Transverse colon (tissue), 4 donors: ENCODE data around the gene PLA2G4B. TPM values are rescaled to one million over a fixed set of nuclear protein-coding genes. Genes with fewer than 3 reads are reported as not detected.

ENCODE experiments used
- DNase-seq: peaks from one replicate; pipeline ENCODE4 v3.0.0-alpha.2; 2019
- H3K27ac ChIP-seq, 4 donors: fragments of 200-600 bp; sonication (generic); 2 replicates each; pipeline ENCODE4 v1.5.1; 2016 to 2018; ENCODE audit warnings: inconsistent platforms in 4 of 4
- H3K27me3 ChIP-seq: fragments of 200-600 bp; sonication (generic); 2 replicates; pipeline ENCODE4 v1.5.1; 2017; ENCODE audit warnings: inconsistent platforms
- H3K36me3 ChIP-seq, 4 donors: fragments of 200-600 bp; sonication (generic); 2 replicates each; pipeline ENCODE4 v1.5.1; 2017 to 2019; ENCODE audit warnings: inconsistent platforms in 4 of 4
- H3K4me1 ChIP-seq, 4 donors: fragments of 200-600 bp; sonication (generic); 2 replicates each; pipeline ENCODE4 v1.5.1; 2017 to 2020; ENCODE audit warnings: inconsistent platforms in 4 of 4
- H3K4me3 ChIP-seq, 4 donors: fragments of 200-600 bp; sonication (generic); 1 replicate in 1 of 4; 2 replicates in 3 of 4; pipeline versions ENCODE4 v1.5.1 to v1.6.1; 2017 to 2019; ENCODE audit warnings: inconsistent platforms in 4 of 4
- H3K9me3 ChIP-seq, 2 donors: fragments of 200-600 bp; sonication (generic); 2 replicates each; pipeline ENCODE4 v1.5.1; 2017 to 2019; ENCODE audit warnings: inconsistent platforms in 2 of 2
- EP300 ChIP-seq: sonication (generic); formaldehyde crosslinking; IDR thresholded peaks from one replicate; pipeline ENCODE4 v1.6.1; 2017; ENCODE audit warnings: antibody characterized with exemption, low read depth
- POLR2A ChIP-seq: fragments of 450-650 bp; IDR thresholded peaks from one replicate; pipeline ENCODE4 v1.6.1; 2016; ENCODE audit warnings: antibody characterized with exemption, mild to moderate bottlenecking, moderate library complexity
- POLR2AphosphoS5 ChIP-seq, 3 donors: sonication (generic); formaldehyde crosslinking; IDR thresholded peaks; one replicate each; pipeline ENCODE4 v1.6.1; 2016; ENCODE audit warnings: antibody characterized with exemption in 3 of 3
- WGBS, 2 donors: methylation state at CpG; one replicate each; pipeline ENCODE4 v1.1.5; 2018; ENCODE audit warnings: low coverage in 1 of 2; 5-methylcytosine and 5-hydroxymethylcytosine counted together
- in situ Hi-C, 4 donors: fragments of 200-750 bp; cut with MboI; loops; one replicate each; pipeline versions ENCODE4 v1.15.0 to v1.15.1; 2017; ENCODE audit warnings: low sequenced_read_pairs in 3 of 4, low pct_ligation_motif_present in 1 of 4, low pct_unique_long_range_greater_than_20kb in 1 of 4
- intact Hi-C: fragments of 100-400 bp; cut with DNase I; formaldehyde crosslinking; loops from one replicate; pipeline ENCODE4 v1.15.1; 2023; ENCODE audit warnings: low total_unique reads
- total RNA-seq, 4 donors: library from RNA; depleted of rRNA; stranded (reverse); fragments of >200 nt; gene quantifications; one replicate each; pipeline ENCODE4 v1.1.0, GENCODE V29; 2016
- TF ChIP-seq, protein P1 (sequence below), 5 experiments: fragments of 200-600 bp in 3 of 5; fragments of 450-650 bp in 2 of 5; sonication (generic) in 3 of 5; IDR thresholded peaks; 1 replicate in 2 of 5; 2 replicates in 3 of 5; pipeline ENCODE4 v1.5.1; 2016 to 2017; ENCODE audit warnings: antibody characterized with exemption in 5 of 5, inconsistent platforms in 3 of 5, mild to moderate bottlenecking in 2 of 5, moderate library complexity in 1 of 5

The PLA2G4B gene
- total RNA-seq, 4 donors from 2014 or later = 1.6 to 5.2 (median 3.5) TPM; not detected in 1

DNA sequence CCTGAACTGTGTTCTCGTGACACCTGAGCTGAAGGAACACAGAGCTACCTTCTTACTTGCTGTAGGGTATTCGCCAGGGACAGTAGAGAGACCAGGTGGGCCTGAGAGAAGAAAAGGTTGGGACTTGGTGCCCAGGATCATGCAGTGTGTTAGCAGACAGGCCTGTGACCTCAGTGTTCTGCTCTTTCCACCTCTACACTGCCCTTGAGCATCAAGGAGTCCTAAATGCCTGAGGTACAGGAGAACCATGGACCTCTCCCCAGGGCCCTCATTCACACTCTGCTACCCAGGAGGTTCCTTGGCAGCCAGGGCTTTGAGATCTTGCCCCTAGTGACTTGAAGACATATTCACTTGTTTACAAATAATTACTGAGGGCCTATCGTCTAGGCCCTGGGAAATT lies 32.9 kb upstream of the PLA2G4B start:
- no peak for DNase-seq
- H3K4me1 ChIP-seq = peaks cover 0 to 12% (median 8%) of the 10 kb centered on the region in 4 donors
- no peak for TF ChIP-seq EP300
- no peak for TF ChIP-seq POLR2A
- TF ChIP-seq, protein P1, sequence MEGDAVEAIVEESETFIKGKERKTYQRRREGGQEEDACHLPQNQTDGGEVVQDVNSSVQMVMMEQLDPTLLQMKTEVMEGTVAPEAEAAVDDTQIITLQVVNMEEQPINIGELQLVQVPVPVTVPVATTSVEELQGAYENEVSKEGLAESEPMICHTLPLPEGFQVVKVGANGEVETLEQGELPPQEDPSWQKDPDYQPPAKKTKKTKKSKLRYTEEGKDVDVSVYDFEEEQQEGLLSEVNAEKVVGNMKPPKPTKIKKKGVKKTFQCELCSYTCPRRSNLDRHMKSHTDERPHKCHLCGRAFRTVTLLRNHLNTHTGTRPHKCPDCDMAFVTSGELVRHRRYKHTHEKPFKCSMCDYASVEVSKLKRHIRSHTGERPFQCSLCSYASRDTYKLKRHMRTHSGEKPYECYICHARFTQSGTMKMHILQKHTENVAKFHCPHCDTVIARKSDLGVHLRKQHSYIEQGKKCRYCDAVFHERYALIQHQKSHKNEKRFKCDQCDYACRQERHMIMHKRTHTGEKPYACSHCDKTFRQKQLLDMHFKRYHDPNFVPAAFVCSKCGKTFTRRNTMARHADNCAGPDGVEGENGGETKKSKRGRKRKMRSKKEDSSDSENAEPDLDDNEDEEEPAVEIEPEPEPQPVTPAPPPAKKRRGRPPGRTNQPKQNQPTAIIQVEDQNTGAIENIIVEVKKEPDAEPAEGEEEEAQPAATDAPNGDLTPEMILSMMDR (IDR thresholded peaks at IDR 0.05) = no peak
- TF ChIP-seq POLR2AphosphoS5 (IDR thresholded peaks at IDR 0.05) = no peak
- no peak overlapping the region for H3K4me3 ChIP-seq
- 80% methylated on average over 3 of the region's 3 CpGs; no CpG with 5 or more reads in 1 of the 2 donors for WGBS, 2 donors
- in situ Hi-C loops = loop anchor here in 2 of 4 donors (25.0 kb wide), 1 partner anchor 193 kb away; no protein-coding TSS in a partner anchor
- no peaks in the 10 kb centered on the region for H3K9me3 ChIP-seq
- H3K27ac ChIP-seq = no peak overlapping the region
- intact Hi-C loops = no loop called here
- H3K36me3 ChIP-seq = no peaks in the 10 kb centered on the region
- H3K27me3 ChIP-seq = no peaks in the 10 kb centered on the region

DNA sequence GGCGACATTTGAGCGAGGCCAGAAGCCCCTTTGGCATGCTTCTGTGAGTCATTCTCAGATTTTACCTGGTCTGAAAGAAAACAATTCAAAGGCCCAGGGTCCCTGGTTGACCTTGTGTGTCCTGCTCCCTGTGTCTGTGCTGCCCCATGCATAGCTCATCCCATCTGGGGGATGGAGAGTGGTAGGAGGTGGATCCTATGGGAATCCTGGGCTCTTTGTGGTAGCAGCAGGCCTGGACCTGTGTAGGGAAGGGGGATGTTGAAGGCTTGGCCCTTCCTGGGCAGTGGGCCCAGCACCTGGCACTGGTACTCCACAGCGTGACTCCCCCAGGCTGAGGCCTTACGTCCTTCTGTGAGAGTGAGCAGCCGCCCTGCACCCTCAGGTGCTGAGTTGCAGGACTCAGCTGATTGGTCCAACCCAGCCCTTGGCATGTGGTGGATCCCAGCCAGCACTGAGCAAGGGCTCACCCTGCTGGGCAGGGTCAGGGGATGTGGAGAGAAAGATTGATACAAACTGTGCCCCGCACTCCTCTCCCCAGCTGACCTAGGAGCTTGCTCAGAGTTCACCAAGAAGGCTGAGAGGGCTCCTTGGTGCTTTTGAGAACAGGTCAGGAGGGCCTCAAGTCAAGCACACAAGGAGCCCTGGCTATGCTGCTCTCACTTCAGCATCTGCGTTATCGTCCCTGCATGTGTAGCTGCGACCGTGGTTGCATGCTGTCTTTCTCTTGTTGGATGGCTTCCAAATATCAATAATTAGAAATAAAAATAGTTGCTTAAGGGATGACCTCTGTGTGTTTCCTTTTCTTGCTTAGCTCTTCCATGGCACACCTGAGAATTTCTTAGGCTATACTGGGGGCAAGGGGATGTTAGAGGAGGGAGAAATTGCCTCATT lies 32.1 kb upstream of the PLA2G4B start:
- Histone ChIP-seq H3K4me1 (peaks cover 3 to 14% (median 8%) of the 10 kb centered on the region in 4 donors), H3K27me3 (no peaks in the 10 kb centered on the region), H3K27ac (no peak overlapping the region), H3K4me3 (no peak overlapping the region), H3K9me3 (no peaks in the 10 kb centered on the region), H3K36me3 (no peaks in the 10 kb centered on the region)
- in situ Hi-C loops = loop anchor here in 2 of 4 donors (25.0 kb wide), 1 partner anchor 194 kb away; no protein-coding TSS in a partner anchor
- no peak for TF ChIP-seq POLR2A
- no peak for TF ChIP-seq EP300
- TF ChIP-seq POLR2AphosphoS5 (IDR thresholded peaks at IDR 0.05) = no peak
- intact Hi-C loops = no loop called here
- WGBS, 2 donors = 90 to 95% methylated on average over 4 to 7 of the region's 10 CpGs
- no peak for DNase-seq

DNA sequence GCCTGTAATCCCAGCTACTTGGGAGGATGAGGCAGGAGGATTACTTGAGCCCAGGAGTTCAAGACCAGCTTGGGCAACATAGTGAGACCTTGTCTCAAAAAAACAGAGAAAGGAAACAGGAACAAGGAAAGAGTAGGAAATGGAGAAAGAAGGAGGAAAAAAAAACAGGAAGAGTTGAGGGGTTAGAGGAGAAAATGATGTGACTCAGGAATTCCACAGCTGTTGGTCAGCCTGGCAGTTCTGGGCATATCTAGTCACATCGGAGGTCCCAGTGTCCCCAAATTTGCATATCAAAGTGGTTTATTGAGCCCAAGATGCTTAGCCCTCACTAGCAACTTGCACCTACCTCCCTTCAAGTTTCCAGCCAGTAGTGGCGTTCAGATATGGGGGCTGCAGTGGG lies 29.5 kb upstream of the PLA2G4B start:
- Histone ChIP-seq H3K4me1 (peaks cover 3 to 14% (median 8%) of the 10 kb centered on the region in 4 donors), H3K36me3 (peaks cover 0 to 10% (median 0%) of the 10 kb centered on the region in 4 donors), H3K27ac (no peak overlapping the region), H3K27me3 (no peaks in the 10 kb centered on the region), H3K4me3 (no peak overlapping the region), H3K9me3 (no peaks in the 10 kb centered on the region)
- 78 to 81% methylated on average over 2 of the region's 2 CpGs for WGBS, 2 donors
- in situ Hi-C loops (loop anchor here in 2 of 4 donors (25.0 kb wide), 1 partner anchor 197 kb away; no protein-coding TSS in a partner anchor), intact Hi-C loops (no loop called here)
- TF ChIP-seq POLR2A = no peak
- no peak for TF ChIP-seq POLR2AphosphoS5 (IDR thresholded peaks at IDR 0.05)
- TF ChIP-seq, protein P1 (IDR thresholded peaks at IDR 0.05) = no peak
- no peak for TF ChIP-seq EP300
- no peak for DNase-seq

- no peak overlapping the region for H3K4me3 ChIP-seq
- DNase-seq = no peak
- H3K27me3 ChIP-seq = no peaks in the 10 kb centered on the region
- peaks cover 0 to 10% (median 0%) of the 10 kb centered on the region in 4 donors for H3K36me3 ChIP-seq
- no peak for TF ChIP-seq EP300
- H3K9me3 ChIP-seq = no peaks in the 10 kb centered on the region
- no peak overlapping the region for H3K27ac ChIP-seq
- intact Hi-C loops = loop anchor here (2.0 to 5.0 kb wide), 2 partner anchors 37 to 202 kb away; no protein-coding TSS in a partner anchor
- in situ Hi-C loops = loop anchor here in 2 of 4 donors (25.0 kb wide), 1 partner anchor 197 kb away; no protein-coding TSS in a partner anchor
- peaks cover 3 to 10% (median 6%) of the 10 kb centered on the region in 4 donors for H3K4me1 ChIP-seq
- 83% methylated on average over 1 to 12 of the region's 12 CpGs for WGBS, 2 donors
Measured at GRCh38 chr15:41809526-41810220, 29.0 kb upstream of the PLA2G4B start.
